ENCODE measurements around the gene MMP15.

Gene MMP15

DNA sequence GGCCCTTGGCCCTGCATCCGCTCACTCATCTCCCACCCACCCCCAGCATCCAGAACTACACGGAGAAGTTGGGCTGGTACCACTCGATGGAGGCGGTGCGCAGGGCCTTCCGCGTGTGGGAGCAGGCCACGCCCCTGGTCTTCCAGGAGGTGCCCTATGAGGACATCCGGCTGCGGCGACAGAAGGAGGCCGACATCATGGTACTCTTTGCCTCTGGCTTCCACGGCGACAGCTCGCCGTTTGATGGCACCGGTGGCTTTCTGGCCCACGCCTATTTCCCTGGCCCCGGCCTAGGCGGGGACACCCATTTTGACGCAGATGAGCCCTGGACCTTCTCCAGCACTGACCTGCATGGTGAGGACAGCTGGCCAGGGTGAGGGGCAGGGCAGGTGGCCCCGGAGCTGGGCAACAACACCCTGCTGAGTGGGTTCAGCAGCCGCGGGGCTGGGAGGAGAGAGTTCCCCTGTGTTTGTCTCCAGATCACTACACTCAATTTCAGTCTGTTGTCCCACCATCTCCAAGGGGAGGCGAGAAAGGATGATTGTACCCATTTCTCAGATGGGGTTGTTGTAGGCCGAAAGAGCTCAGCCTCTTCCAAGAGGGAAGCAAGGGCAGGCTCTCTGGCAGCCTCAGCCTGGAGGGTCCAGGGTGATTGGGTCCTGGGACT, 14.4 kb downstream of the MMP15 start:
- Histone ChIP-seq H3K4me1 (ENCODE audit: insufficient read depth, low read length) (no peaks in the 10 kb centered on the region), H3K27me3 (ENCODE audit: insufficient read depth, low read length) (no peaks in the 10 kb centered on the region), H2AFZ (ENCODE audit: low read depth, low read length) (no peak overlapping the region), H3K4me3 (ENCODE audit: low read length) (no peak overlapping the region), H3K36me3 (ENCODE audit: insufficient read depth, low read length) (peaks cover 59% of the 10 kb centered on the region), H3K9me3 (ENCODE audit: low read length) (no peaks in the 10 kb centered on the region)

DNA sequence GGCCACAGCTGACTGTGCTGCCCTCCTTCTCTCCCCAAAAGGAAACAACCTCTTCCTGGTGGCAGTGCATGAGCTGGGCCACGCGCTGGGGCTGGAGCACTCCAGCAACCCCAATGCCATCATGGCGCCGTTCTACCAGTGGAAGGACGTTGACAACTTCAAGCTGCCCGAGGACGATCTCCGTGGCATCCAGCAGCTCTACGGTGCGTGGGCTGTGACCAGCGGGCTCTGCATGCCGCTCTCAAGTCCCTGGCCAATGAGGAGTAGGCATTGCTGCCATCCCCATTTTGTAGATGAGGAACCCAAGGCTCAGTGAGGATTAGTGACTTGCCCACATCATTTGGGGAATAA, 14.9 kb downstream of the MMP15 start:
- Histone ChIP-seq H3K4me1 (ENCODE audit: insufficient read depth, low read length) (no peaks in the 10 kb centered on the region), H3K36me3 (ENCODE audit: insufficient read depth, low read length) (peaks cover 62% of the 10 kb centered on the region), H2AFZ (ENCODE audit: low read depth, low read length) (no peak overlapping the region), H3K9me3 (ENCODE audit: low read length) (no peaks in the 10 kb centered on the region), H3K4me3 (ENCODE audit: low read length) (no peak overlapping the region), H3K27me3 (ENCODE audit: insufficient read depth, low read length) (no peaks in the 10 kb centered on the region)

DNA sequence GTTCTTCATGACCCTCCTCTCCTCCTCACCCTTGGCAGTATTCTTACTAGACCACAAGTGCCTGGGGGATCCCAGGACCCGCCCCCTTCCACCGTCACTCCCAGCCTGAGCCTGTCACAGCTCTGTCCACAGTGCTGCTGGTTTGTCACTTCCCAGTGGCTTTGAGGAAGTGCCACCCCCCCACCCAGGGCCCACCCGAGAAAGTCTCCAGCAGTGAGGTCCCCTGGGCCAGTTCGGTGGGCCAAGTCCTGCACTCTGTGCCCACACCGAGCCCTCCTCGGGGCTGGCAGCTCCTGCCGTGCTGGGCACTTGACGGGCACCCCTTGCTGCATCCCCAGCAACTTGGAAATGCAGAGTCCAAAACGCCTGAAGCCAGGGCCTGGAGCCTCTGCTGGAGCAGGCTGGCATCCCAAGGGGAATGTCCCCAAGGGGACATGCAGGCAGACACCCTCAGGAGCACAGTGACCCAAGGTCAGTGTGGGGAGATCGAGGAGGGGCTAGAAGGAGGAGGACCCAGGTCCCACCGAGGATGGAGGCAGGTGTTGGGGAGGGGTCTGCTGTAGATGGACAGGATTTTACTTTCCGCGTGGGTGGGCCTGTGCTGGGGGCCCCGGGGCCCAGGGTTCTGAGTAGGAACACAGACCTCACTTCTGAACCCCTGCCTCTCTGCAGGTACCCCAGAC, 15.5 kb downstream of the MMP15 start:
- peaks cover 62% of the 10 kb centered on the region for H3K36me3 ChIP-seq (ENCODE audit: insufficient read depth, low read length)
- no peaks in the 10 kb centered on the region for H3K27me3 ChIP-seq (ENCODE audit: insufficient read depth, low read length)
- no peaks in the 10 kb centered on the region for H3K4me1 ChIP-seq (ENCODE audit: insufficient read depth, low read length)
- H3K9me3 ChIP-seq (ENCODE audit: low read length): no peaks in the 10 kb centered on the region
- no peak overlapping the region for H3K4me3 ChIP-seq (ENCODE audit: low read length)
- H2AFZ ChIP-seq (ENCODE audit: low read depth, low read length): no peak overlapping the region

DNA sequence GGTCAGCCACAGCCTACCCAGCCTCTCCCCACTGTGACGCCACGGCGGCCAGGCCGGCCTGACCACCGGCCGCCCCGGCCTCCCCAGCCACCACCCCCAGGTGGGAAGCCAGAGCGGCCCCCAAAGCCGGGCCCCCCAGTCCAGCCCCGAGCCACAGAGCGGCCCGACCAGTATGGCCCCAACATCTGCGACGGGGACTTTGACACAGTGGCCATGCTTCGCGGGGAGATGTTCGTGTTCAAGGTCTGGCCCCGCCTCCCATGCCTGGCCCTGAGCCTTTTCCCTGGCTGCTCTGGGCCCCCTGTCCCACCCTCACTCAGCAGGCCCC, 16.0 kb downstream of the MMP15 start:
- Histone ChIP-seq H3K4me1 (ENCODE audit: insufficient read depth, low read length) (no peaks in the 10 kb centered on the region), H3K27me3 (ENCODE audit: insufficient read depth, low read length) (no peaks in the 10 kb centered on the region), H2AFZ (ENCODE audit: low read depth, low read length) (no peak overlapping the region), H3K9me3 (ENCODE audit: low read length) (no peaks in the 10 kb centered on the region), H3K4me3 (ENCODE audit: low read length) (no peak overlapping the region), H3K36me3 (ENCODE audit: insufficient read depth, low read length) (peaks cover 62% of the 10 kb centered on the region)

DNA sequence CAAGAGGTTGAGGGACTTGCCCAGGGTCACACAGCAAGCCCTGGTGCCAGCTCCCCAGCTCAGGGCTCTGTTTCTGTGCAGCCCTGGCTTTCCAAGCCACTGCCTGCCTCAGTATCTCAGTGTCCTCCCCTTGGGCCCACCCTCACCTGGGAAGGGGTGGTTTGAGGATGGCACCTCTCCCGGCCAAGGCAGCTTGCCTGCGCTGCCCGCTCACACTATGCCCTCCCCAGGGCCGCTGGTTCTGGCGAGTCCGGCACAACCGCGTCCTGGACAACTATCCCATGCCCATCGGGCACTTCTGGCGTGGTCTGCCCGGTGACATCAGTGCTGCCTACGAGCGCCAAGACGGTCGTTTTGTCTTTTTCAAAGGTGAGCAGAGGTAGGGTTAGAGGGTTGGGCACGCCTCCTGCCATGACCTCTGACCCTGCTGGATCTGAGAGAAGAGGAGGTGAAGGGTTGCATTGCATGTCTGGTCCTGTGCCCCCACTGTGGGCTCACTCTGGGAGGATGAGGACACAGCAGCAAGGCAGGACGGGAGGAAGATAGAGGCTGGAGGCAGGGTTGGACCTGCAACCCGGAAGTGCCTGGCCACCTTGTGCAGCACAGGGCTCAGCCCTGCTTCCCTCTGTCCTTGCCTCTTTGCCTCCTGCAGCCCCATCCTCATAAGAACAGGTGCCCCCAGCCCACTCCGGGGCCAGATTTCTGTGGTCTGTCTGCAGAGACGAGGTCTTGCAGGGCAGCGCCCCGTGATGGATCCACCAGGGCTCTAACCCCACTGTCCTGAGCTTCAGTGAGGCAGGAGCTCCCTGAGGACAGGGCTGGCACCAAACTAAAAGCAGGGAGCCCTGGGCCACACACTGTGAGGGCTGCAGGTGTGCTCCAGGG, 16.7 kb downstream of the MMP15 start:
- peaks cover 2% of the 10 kb centered on the region for H3K4me1 ChIP-seq (ENCODE audit: insufficient read depth, low read length)
- peaks cover 62% of the 10 kb centered on the region for H3K36me3 ChIP-seq (ENCODE audit: insufficient read depth, low read length)
- no peak overlapping the region for H3K4me3 ChIP-seq (ENCODE audit: low read length)
- H3K27me3 ChIP-seq (ENCODE audit: insufficient read depth, low read length): no peaks in the 10 kb centered on the region
- H2AFZ ChIP-seq (ENCODE audit: low read depth, low read length): no peak overlapping the region
- H3K9me3 ChIP-seq (ENCODE audit: low read length): no peaks in the 10 kb centered on the region

DNA sequence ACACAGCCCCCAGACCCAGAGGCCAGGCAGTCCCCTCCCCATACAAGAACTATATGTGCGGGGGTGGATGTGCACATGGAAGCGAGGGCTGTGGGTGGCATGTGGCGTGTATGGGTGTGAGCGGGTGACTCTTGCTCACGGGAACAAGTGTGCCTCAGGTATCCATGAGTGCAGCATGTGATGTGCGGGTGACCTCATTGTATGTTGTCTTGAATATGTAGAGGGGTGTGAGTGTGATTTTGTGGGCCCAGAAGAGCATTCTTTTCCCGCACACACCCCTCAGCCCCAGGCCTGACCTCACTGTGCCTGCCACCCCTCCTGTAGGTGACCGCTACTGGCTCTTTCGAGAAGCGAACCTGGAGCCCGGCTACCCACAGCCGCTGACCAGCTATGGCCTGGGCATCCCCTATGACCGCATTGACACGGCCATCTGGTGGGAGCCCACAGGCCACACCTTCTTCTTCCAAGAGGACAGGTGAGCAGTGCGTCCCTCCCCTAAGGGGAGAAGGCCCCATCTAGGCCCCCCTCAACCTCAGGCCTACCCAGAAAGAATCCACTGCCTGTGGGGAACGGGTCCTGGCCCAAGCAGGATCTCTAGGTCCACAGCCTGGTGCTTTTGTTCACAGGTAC, 17.4 kb downstream of the MMP15 start:
- Histone ChIP-seq H3K36me3 (ENCODE audit: insufficient read depth, low read length) (peaks cover 59% of the 10 kb centered on the region), H3K4me3 (ENCODE audit: low read length) (no peak overlapping the region), H3K27me3 (ENCODE audit: insufficient read depth, low read length) (no peaks in the 10 kb centered on the region), H3K4me1 (ENCODE audit: insufficient read depth, low read length) (peaks cover 9% of the 10 kb centered on the region), H3K9me3 (ENCODE audit: low read length) (no peaks in the 10 kb centered on the region), H2AFZ (ENCODE audit: low read depth, low read length) (no peak overlapping the region)

DNA sequence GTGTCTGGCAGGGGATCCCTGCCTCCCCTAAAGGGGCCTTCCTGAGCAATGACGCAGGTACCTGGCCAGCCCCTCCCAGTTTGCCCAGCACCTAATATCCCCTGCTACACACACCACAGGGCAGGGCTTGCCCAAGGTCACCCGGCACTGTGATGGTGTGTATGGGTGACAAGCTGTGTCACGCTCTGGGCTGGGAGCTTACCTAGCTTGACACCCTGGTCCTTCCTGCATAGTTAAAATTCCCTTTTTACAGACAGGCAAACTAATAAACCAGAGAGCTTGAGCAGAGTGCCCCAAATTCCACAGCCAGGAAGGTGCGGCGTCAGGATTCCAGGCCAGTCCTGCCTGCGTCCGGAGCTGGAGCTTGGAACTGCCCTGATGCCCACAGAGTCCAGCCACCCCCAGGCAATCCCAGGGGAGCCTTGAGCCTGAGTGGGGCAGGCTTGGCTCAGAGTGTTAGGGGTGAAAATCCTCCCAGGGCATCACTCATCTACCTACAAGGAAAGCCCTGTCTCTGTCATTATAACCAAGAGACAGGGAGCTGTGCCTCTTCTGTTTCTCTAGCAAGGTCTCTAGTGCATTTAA, 18.1 kb downstream of the MMP15 start:
- H3K36me3 ChIP-seq (ENCODE audit: insufficient read depth, low read length): peaks cover 52% of the 10 kb centered on the region
- no peaks in the 10 kb centered on the region for H3K9me3 ChIP-seq (ENCODE audit: low read length)
- H3K4me1 ChIP-seq (ENCODE audit: insufficient read depth, low read length): peaks cover 16% of the 10 kb centered on the region
- no peak overlapping the region for H2AFZ ChIP-seq (ENCODE audit: low read depth, low read length)
- H3K4me3 ChIP-seq (ENCODE audit: low read length): no peak overlapping the region
- no peaks in the 10 kb centered on the region for H3K27me3 ChIP-seq (ENCODE audit: insufficient read depth, low read length)

DNA sequence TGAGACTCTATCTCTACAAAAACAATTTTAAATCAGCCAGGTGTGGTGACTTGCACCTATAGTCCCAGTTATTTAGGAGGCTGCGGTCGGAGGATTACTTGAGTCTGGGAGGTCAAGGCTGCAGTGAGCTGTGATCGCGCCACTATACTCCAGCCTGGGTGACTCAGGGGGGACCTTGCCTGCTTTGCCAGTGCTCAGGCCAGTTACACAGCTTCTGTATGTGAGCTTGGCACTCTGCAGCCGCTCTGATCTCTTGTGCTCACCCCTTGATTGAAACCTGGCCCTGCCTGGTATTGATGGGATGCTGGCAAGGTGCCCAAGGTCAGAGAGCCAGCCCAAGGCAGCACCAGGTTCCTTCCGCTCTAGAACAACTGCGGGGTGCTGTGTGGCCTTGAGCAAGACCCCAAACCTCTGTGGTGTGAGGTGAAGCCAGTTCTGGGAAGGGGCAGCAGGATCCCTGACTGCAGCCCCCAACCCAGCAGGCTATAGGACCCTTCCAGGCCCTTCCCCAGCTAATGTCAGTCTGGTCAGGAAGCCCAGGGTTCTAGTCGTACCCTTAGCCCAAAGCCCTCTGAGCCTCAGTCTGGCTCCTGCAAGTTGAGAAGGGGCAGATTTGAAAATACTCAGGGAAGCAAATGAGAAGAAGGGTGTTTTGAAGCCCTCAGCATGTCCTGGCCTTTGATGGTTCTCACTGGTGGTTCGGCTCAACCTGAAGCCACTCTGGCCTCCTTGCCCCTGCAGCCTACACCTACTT, 18.9 kb downstream of the MMP15 start:
- Histone ChIP-seq H3K4me3 (ENCODE audit: low read length) (no peak overlapping the region), H3K36me3 (ENCODE audit: insufficient read depth, low read length) (peaks cover 50% of the 10 kb centered on the region), H3K4me1 (ENCODE audit: insufficient read depth, low read length) (peaks cover 23% of the 10 kb centered on the region), H3K27me3 (ENCODE audit: insufficient read depth, low read length) (no peaks in the 10 kb centered on the region), H2AFZ (ENCODE audit: low read depth, low read length) (no peak overlapping the region), H3K9me3 (ENCODE audit: low read length) (no peaks in the 10 kb centered on the region)

DNA sequence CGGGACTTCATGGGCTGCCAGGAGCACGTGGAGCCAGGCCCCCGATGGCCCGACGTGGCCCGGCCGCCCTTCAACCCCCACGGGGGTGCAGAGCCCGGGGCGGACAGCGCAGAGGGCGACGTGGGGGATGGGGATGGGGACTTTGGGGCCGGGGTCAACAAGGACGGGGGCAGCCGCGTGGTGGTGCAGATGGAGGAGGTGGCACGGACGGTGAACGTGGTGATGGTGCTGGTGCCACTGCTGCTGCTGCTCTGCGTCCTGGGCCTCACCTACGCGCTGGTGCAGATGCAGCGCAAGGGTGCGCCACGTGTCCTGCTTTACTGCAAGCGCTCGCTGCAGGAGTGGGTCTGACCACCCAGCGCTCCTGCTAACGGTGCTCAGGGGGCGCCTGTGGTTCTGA, 19.5 kb downstream of the MMP15 start:
- no peak overlapping the region for H2AFZ ChIP-seq (ENCODE audit: low read depth, low read length)
- H3K27me3 ChIP-seq (ENCODE audit: insufficient read depth, low read length): no peaks in the 10 kb centered on the region
- no peak overlapping the region for H3K4me3 ChIP-seq (ENCODE audit: low read length)
- no peaks in the 10 kb centered on the region for H3K9me3 ChIP-seq (ENCODE audit: low read length)
- H3K36me3 ChIP-seq (ENCODE audit: insufficient read depth, low read length): peaks cover 44% of the 10 kb centered on the region
- H3K4me1 ChIP-seq (ENCODE audit: insufficient read depth, low read length): peaks cover 25% of the 10 kb centered on the region

DNA sequence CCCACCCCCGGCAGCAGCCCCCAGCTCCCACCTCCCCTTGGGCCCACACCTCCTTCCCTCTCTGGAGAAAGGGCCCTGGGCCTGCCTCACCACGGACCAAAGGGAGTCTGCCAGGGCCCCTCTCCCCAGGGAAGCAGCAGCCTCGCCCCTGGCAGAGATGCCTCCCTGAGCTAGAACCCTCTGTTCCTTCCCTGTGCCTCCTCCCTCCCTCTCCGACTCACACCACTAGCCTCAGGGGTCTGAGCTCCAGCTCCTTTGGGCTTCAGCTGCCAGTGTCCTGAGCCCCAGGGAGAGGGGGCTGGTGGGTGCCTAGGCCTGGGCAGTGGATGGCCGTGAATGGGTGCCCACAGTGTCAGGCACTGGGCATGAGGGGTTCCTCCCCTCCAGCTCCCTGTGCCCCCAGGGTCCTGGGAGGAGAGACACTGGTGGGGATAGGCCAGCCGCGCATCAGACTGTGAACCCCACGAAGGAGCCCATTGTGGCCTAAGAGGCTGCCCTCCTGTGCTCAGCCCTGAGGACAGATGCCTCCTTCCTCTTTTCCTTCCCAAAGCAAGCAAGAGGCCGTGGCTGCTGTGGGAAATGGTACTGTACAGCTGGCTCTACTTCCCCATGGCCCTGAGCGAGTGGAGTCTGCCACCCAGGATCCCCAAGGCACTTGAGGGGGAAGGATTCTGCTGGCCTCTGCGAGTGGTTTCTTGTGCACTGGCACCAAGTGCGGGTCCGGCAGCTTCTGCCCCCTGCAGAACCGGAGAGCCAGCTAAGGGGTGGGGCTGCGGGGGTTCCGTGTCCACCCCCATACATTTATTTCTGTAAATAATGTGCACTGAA, 20.7 kb downstream of the MMP15 start:
- no peaks in the 10 kb centered on the region for H3K9me3 ChIP-seq (ENCODE audit: low read length)
- peaks cover 25% of the 10 kb centered on the region for H3K4me1 ChIP-seq (ENCODE audit: insufficient read depth, low read length)
- no peak overlapping the region for H3K4me3 ChIP-seq (ENCODE audit: low read length)
- H2AFZ ChIP-seq (ENCODE audit: low read depth, low read length): no peak overlapping the region
- peaks cover 33% of the 10 kb centered on the region for H3K36me3 ChIP-seq (ENCODE audit: insufficient read depth, low read length)
- no peaks in the 10 kb centered on the region for H3K27me3 ChIP-seq (ENCODE audit: insufficient read depth, low read length)

DNA sequence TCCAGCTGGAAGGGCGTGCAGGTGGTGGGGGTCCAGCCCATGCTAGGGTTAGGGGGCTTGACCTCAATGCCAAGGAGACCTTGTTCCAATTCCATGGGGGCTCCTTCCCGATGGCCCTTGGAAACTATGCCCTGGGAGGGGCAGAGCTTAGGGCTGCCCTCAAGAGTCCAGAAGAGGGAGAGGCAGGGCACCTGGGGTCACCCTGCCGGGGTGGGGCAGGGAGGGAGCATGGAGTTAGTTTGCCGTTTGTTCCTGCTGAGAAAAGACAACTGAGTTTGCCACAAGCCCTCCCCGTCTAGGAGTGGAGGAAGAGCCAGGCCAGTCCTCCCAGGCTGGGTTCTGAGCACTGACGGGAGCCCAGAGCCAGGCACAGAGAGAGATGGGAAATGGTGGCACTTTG, 21.4 kb downstream of the MMP15 start:
- Histone ChIP-seq H2AFZ (ENCODE audit: low read depth, low read length) (no peak overlapping the region), H3K4me3 (ENCODE audit: low read length) (no peak overlapping the region), H3K9me3 (ENCODE audit: low read length) (no peaks in the 10 kb centered on the region), H3K4me1 (ENCODE audit: insufficient read depth, low read length) (peaks cover 28% of the 10 kb centered on the region), H3K36me3 (ENCODE audit: insufficient read depth, low read length) (peaks cover 31% of the 10 kb centered on the region), H3K27me3 (ENCODE audit: insufficient read depth, low read length) (no peaks in the 10 kb centered on the region)

Measured in neuron (in vitro differentiated cells).